ENCODE results near the gene SRP72. TPM values are rescaled to one million over a fixed set of nuclear protein-coding genes. Genes with fewer than 3 reads are reported as not detected.
"Not testable (repeated sequence)": the region's sequence is repeated elsewhere in the genome, so short reads cannot be mapped to it uniquely, and the experiment has no call there.

Gene SRP72, protein sequence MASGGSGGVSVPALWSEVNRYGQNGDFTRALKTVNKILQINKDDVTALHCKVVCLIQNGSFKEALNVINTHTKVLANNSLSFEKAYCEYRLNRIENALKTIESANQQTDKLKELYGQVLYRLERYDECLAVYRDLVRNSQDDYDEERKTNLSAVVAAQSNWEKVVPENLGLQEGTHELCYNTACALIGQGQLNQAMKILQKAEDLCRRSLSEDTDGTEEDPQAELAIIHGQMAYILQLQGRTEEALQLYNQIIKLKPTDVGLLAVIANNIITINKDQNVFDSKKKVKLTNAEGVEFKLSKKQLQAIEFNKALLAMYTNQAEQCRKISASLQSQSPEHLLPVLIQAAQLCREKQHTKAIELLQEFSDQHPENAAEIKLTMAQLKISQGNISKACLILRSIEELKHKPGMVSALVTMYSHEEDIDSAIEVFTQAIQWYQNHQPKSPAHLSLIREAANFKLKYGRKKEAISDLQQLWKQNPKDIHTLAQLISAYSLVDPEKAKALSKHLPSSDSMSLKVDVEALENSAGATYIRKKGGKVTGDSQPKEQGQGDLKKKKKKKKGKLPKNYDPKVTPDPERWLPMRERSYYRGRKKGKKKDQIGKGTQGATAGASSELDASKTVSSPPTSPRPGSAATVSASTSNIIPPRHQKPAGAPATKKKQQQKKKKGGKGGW
- 43.3 TPM for total RNA-seq

DNA sequence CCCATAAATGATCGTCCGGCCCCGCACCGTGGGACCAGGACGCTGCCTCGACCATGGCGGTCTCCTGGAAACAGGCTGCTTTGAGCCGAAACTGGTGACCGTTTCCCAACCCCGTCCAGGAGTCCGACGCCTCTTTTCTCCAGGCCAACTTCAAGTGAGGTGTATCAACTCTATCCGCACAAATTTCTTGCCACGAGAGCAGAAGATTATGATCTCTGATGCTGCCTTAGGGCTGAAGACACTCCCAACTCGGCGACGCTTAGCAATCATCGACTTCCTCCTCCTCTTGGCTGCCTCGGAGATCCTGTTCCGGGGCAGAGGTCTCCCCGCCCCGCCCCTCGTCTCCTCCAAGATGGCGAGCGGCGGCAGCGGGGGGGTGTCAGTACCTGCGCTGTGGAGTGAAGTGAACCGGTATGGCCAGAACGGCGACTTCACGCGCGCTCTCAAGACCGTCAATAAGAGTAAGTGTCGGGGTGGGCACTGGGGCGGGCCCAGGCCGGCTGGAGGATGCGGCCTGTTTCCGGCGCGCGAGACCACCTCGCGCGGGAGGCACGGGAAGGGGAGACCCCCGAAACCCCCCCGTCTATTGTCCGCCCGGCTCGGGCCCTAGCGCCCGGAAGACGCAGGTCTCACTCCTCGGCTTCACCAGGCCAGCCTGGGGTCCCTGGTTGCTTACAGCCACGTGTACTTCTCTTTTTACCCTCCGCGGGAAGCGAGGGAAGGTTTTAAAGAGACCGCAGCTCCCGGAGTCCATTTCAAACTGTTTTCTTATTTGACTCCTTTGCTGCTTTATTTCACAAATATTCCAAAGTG lies at the start of gene SRP72:
TSS of gene SRP72 (plus strand) at position 334 of the 813 bp plus-strand sequence. CDS start at position 353, 19 bp downstream.
- DNase-seq: peak; percentile 96

DNA sequence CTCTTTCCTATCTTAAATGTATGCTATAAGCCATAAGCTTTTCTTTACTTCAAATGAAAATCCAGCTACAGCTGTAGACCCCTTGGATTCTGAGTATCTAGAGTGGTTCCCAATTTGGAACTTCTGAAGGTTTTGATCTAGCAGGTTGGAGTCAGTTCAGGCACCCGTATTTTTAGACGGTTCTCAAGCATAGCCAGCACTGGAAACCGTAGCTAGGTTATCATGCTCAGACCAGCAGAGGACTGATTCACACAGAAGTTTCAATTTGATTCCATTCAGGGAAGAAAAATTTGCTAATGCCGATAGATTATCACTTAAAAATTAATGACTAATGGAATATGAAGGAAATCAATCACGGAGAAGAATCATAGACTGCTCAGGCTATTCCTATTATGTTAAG lies 43.2 kb upstream of the SRP72 start:
- no peak for DNase-seq

DNA sequence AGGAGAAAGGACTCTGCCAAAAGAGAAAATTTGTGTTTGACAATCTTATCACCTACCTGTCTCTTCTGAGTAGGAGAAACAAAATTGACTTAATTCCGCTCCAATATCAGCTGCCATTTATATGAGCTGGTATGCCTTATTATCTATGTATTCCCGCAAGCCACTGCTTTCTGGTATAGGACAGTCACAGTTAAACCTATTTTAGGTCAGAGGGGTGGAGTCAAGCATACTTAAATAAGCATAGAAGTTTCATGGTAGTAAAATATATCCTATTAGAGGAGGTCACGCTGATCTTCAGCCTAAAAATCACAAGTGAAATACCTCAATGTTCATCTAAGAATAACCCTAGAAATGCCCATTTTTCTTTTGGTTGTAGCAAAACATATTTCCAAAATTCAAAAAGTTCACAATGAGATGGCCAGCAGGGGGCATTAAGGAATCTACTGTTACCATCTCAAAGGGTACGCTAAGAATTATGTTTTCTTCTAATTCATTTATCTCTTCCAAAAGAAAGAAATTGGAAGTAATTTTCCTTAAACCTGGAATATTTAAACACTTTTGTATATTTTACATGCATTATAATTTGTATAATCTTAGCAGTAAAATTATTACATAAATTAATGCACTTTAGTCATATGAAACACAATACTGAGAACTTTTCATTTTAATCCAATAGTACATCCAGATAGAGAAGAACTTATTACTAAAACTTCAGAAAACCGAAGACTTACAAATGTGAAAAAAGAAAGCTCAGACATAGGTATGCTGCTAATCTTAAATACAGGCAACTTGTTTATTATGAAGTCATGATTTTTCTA lies 42.5 kb upstream of the SRP72 start:
- peak; percentile 68 for DNase-seq

DNA sequence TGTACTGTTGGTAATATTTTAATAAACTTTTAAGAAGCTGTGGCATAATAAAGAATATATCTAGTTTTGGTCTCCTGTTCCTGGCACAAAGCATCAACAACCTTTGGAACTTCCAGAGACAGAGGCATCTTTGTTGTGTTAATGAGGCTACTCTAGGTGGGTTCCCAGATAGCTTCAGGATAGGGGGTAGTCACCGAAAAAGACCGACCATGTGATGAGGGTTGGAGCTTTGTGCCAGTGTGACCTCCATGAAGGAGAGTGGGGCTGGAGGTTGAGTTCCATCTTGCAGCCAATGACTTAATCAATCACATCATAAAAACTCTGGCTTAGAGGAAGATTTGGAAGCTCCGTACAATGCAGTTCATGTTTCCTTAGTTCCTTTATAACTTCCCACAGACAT lies 41.9 kb upstream of the SRP72 start:
- DNase-seq: no peak

DNA sequence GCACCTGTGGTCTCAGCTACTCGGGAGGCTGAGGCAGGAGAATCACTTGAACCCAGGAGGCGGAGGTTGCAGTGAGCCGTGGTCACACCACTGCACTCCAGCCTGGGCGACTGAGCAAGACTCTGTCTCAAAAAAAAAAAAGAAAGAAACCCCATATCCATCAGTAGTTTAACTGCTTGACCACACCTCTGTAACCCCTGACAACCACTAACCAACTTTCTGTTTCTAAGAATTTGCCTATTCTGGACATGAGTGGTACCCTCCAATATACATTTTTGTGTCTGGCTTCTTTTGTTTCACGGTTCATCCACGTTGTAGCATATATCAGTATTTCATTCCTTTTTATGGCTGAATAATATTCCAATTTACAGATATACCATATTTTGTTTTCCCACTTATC lies 41.1 kb upstream of the SRP72 start:
- no peak for DNase-seq

DNA sequence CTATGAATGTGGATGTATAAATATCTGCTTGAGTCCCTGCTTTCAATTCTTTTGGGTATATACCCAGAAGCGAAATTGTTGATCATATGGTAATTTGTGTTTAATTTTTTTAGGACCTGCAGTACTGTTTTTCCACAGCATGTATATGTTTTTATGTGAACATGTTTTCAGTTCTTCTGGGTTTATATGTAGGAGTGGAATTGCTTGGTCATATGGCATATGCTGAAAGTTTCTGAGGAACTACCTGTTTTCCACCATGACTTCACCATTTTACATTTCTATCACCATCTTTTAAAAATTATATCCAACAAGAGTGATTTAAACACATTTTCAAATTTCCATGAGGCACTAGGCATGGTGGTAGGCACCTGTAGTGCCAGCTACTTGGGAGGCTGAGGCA lies 40.2 kb upstream of the SRP72 start:
- DNase-seq: no peak

DNA sequence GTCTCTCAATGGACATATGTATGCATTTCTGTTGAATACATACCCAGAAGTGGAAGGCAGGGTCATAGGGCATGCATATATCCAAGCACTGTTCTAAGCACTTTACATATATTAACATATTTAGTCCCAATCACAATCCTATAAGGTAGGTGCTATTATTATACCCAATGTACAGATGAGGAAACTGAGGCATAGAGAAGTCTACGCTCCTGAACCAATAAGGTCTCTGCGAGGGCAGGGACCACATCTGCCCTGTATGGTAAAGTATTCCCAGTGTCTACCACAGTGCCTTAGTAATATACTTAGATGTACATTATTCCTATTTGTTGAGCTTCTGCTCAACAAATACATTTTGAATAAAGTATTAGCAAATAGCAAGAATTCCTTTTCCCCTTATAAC lies 37.2 kb upstream of the SRP72 start:
- DNase-seq: no peak

DNA sequence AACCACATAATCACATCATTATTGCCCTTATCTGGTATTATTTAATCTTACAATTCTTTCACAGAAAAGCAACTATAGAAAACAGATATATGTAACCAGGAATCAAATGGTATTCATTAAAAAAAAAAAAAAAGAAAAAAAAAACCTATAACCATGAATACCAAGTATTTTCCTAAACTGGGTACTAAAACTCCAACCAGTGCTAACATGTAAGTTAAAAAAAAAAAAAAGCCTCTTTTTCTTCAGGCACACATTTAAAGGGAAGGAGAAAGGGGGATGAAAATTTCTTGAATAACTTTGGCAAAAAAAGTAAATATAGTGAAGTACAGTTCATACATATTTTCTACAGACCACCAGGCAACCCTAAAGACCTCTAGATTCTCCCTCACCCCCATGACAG lies 34.1 kb upstream of the SRP72 start:
- DNase-seq: no peak

DNA sequence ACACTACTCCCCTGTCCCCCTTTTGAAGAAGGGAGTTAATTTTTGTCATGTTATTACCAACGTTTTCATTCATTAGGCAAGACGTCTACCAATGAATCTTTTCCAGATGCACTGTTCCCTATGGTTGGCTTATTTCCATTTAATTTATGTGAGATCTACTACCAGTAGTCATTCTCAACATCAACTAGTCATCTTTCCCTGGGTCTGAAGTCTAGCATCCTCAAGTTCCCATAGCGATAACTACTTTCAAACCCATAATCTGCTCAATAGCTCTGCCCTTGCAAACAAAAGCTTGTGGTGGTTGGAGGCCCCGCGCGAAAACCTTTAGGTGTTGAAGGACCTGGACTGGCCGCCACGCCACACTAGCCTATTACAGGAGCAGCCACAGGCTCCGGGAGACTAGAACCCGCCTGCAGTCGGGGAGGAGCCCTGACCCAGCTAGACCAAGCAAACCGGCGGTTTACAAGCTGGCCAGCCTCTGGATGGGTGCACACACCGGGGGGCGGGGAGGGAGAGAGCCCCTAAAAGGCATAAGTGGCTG lies 32.7 kb upstream of the SRP72 start:
- peak; percentile 66 for DNase-seq

DNA sequence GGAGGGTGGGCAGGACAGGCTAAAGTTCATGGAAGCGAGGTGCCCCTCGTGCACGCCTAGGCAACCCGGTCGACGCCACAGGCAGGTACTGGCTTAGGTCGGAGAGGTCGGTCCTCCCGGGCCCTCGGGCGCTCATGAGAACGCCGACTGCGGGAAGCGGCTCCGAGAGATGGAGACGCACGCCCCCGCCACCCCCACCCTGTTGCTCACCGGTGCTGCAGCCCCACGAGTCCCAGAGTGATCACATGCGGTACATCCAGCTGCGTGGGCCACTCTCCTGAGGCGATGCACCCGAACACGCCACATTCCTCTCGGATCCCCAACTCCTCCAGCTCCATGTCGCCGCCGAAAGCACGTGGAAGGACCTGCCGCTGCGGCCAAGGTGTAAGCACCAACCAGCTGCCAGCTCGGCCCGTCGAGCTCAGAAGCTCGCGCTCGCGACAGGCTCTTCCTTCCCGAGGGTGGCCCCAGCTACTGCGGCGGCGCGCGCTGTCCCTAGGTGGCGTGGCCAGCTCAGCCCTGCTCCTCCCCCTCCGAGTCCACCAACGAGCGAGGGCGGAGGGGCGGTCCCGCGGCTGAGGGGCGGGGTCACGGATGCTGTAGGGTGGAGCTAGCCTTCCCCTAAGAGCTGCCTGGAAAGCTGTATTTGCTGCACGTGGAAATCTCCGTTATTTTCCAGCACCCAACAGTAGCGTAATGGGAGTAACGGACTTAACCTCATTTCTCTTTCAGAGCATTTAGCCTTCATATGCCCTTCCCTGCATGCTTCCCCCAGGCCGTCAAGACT lies 32.1 kb upstream of the SRP72 start, which contains the start of gene PPAT:
TSS of gene PPAT (minus strand) at position 476 of the 787 bp plus-strand sequence. CDS start at position 338, 138 bp downstream.
- peak; percentile 99 for DNase-seq

DNA sequence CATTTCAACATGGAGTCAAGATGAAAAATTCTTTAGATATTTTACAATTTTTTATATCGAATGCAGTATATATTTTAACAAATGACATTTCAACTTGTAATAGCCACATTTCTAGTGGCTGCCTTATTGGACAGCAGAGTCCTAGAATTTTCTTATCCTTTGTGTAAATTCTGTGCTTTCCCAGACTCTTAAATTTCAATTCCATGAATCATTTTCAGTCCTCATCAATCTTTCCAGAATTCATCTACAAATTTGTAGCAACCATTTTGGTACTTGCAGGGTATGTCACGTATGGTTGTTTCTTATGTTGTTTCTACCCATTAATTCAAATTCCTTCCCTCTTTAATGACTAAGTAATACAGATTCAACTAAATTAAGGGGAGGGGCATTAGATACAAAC lies 28.7 kb upstream of the SRP72 start:
- DNase-seq: no peak

DNA sequence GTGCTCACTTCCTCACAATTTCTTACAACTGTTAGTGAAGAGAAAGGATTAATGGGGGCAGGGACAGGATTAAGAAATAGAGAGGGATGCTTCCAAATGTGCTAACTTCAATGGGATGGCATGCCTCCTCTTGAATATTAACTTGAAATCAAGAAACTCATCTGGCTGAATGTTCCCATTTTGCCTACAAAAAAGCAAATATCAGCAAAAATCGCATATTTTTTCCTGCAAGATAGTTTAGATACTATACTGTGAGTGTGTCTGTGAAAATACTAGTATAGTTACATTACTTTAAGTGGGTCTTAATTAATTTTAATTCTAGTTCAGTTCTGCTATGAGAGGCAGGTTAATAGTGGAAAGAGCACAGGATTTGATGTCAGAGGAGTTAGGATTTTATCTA lies 26.4 kb upstream of the SRP72 start:
- DNase-seq: no peak

DNA sequence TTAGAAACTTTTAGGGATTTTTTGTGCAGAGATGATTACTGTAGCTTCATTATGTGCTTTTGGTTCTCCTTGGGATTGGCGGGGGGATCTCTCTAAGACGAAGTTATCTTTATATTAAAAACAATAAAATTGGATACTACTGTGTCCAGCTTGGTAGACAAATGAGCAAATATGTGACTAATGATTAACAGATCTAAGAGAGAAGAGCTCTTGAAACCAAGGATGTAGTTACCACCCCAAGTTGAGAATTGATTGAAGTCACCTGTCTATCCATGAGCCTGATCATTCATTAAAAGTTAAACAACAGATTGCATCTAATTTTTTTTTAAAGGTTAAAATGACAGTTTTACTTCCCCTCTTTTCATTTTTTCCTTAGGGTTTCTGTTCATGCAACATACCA lies 22.7 kb upstream of the SRP72 start:
- no peak for DNase-seq

DNA sequence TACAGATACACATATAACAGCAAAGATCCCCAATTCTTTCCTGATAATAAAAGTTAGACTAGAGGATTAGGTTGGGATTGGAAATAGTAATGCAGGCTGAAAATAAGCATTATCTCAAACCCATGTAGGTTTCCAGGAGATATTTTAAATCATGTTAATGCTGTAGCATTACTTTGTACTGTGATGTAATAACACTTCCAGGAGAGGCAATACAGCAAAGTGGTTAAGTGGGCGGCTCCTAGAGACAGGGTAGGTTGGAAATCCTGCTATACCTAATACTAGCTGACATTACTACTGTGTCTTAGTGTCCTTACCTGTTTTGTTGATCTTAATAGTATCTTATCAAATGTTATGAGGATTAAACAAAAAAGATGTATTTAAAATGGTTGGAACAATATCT lies 21.7 kb upstream of the SRP72 start:
- no peak for DNase-seq

DNA sequence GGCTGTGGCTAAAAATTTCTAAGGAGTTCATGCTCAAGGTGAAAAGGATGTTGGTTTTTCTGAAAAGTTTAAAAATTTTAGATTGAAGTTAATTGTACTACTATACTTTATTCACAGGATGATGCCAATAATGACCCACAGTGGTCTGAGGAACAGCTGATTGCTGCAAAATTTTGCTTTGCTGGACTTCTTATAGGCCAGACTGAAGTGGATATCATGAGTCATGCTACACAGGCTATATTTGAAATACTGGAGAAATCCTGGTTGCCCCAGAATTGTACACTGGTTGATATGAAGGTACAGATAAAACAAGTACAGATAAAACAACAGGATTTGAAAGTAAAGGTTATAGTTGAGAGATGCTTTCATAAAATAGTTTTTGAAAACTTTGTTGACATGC lies 19.1 kb upstream of the SRP72 start:
- no peak for DNase-seq

DNA sequence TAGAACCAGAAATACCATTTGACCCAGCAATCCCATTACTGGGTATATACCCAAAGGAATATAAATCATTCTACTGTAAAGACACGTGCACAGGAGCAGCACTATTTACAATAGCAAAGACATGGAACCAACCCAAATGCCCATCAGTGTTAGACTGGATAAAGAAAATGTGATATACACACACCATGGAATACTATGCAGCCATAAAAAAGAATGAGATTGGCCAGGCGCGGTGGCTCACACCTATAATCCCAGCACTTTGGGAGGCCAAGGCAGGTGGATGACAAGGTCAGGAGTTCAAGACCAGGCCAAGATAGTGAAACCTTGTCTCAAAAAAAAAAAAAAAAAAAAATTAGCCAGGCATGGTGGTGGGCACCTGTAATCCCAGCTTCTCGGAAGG lies 17.9 kb upstream of the SRP72 start:
- DNase-seq: not testable (repeated sequence)

DNA sequence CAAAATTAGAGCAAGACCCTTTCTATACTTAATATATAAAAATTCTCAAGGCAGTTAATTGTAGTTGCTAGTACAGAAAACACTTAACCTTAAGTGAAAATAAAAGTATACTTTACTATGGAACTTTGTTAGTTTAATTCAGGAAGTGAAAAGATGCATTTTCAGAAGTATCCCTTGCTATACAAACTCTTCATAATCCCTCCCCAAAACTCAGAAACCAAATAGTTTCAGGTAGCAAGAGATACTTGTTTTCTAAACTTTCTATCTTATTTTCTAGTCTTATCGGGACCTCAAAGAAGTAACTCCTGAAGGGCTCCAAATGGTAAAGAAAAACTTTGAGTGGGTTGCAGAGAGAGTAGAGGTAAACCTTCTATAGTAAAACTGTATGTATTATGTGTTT lies 17.1 kb upstream of the SRP72 start:
- DNase-seq: no peak

DNA sequence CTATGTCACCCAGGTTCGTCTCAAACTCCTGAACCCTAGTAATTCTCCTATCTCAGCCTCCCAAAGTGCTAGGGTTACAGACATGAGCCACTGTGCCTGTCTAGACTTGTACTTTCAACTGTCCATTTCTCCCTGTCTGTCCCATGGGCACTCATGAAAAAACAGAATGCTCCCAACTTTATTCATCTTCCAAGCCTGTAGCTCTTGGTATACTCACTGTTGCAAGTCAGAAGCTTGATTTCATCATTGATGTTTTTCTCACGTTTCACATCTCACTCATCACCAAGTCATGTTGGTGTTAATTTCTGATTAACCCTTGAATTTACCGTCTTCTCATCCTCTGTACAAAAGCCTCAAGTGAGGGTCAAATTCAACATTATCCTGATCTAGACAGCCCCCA lies 7.3 kb upstream of the SRP72 start:
- no peak for DNase-seq

DNA sequence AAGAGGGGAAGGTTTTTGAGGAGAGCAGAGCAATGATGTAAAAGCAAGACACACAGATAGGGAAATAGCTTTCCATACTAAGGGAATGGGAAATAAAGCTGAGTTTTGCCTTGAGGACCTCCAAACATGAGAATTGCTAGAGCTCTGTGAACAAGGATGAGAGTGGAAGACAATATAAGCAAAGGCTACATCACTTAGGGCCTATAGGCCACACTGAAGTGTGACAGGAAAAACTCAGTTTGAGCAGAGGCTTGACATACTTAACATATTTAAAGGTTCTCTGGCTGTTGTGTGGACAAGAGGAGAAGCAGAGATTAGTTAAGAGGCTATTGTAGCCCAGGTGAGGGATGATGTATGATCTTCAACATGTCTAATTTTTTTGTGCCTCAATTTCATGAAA lies 5.3 kb upstream of the SRP72 start:
- no peak for DNase-seq

DNA sequence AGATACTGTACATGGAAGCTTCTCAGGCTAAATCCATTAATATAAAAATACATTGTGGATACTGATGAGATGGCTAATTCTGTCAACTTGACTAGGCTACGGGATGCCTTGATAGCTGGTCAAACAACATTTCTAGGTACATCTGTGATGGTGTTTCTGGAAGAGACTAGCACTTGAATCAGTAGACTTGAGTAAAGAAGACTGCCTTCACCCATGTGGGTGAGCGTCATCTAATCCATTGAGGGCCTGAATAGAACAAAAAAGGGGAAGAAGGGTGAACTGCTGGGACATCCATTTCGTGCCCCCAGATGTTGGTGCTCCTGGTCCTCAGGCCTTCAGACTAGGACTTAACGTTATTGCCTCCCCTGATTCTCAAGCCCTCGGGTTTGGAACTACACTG lies 3.7 kb upstream of the SRP72 start:
- no peak for DNase-seq

DNA sequence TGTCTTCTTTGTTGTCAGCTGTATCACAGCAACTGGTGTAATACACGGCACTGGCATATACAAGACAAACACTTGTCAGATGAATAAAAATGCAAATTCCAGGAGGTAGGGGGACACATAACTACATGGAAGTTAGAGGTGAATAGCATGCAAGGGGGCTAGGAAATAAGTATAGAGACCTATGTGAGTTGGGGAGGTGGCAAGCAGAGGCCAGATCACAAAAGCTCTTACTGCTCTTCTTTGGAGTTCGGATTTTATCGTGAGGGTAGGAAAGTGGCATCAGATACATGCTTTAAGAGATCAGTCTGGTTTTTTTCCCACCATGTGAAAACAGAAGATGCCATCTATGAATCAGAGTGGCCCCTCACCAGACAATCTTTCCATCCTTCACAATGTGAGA lies 2.8 kb upstream of the SRP72 start:
- no peak for DNase-seq

Data from tongue (tissue), 2 donors.